Measurements from ENCODE around the gene ITPRID2.

DNA sequence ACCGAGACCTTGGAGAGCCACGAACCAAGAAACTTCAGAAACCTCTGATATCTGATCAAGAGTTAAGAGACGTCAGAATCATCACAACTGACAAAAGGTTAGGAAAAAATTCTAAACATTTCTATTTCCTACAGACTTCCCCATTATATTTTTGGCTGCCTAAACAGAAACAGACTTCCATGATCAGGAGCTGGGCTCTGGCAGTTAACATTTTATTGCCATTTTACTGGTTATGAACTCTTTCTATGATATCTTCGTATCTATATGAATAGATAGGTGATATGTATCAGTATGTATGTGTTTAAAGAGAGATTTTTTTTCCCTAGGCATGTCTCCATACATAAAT lies 63.0 kb downstream of the ITPRID2 start:
- TF ChIP-seq POLR2AphosphoS5 (IDR thresholded peaks at IDR 0.05; ENCODE audit: low read depth, low read length) (no peak), TAF1 (IDR thresholded peaks at IDR 0.05; ENCODE audit: borderline replicate concordance, insufficient read depth, low read length) (no peak)
- TF ChIP-seq, protein P1, sequence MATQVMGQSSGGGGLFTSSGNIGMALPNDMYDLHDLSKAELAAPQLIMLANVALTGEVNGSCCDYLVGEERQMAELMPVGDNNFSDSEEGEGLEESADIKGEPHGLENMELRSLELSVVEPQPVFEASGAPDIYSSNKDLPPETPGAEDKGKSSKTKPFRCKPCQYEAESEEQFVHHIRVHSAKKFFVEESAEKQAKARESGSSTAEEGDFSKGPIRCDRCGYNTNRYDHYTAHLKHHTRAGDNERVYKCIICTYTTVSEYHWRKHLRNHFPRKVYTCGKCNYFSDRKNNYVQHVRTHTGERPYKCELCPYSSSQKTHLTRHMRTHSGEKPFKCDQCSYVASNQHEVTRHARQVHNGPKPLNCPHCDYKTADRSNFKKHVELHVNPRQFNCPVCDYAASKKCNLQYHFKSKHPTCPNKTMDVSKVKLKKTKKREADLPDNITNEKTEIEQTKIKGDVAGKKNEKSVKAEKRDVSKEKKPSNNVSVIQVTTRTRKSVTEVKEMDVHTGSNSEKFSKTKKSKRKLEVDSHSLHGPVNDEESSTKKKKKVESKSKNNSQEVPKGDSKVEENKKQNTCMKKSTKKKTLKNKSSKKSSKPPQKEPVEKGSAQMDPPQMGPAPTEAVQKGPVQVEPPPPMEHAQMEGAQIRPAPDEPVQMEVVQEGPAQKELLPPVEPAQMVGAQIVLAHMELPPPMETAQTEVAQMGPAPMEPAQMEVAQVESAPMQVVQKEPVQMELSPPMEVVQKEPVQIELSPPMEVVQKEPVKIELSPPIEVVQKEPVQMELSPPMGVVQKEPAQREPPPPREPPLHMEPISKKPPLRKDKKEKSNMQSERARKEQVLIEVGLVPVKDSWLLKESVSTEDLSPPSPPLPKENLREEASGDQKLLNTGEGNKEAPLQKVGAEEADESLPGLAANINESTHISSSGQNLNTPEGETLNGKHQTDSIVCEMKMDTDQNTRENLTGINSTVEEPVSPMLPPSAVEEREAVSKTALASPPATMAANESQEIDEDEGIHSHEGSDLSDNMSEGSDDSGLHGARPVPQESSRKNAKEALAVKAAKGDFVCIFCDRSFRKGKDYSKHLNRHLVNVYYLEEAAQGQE (IDR thresholded peaks at IDR 0.05; ENCODE audit: insufficient read depth in 1 of 2, low read depth in 2 of 2, low read length in 2 of 2) = no peak

Data from PFSK-1 (cell line).